ENCODE results near the gene EPHB2. TPM values are rescaled to one million over a fixed set of nuclear protein-coding genes. Genes with fewer than 3 reads are reported as not detected.

EPHB2 gene
- total and polyA plus RNA-seq, 2 donors (not counting 3 experiments of a cell fraction or from before 2014, with no cell fraction given), result 50.8 to 69.1 TPM

GRCh38 chr1:22884806-22885530, 174.3 kb downstream of the EPHB2 start:
- no peak overlapping the region for H3K4me3 ChIP-seq (replicated peaks in 1 of 3; ENCODE audit: insufficient read depth in 1 of 3, low read depth in 1 of 3, low read length in 3 of 3)
- no peaks in the 10 kb centered on the region for H3K79me2 ChIP-seq (ENCODE audit: control insufficient read depth, insufficient read depth, low read length)
- no peaks in the 10 kb centered on the region for H3K9me3 ChIP-seq (replicated peaks; ENCODE audit: control insufficient read depth, insufficient read depth, low read length)
- CTCF ChIA-PET, result interaction anchor here (1.2 kb wide), 1 partner anchor 23 kb away, joined by 5 read pairs; no protein-coding TSS in a partner anchor
- no peaks in the 10 kb centered on the region for H3K27me3 ChIP-seq (ENCODE audit: control insufficient read depth in 2 of 2, insufficient read depth in 2 of 2, low read length in 2 of 2)
- no peaks in the 10 kb centered on the region for H3K9me1 ChIP-seq (replicated peaks; ENCODE audit: control insufficient read depth, extremely low read depth, insufficient read depth, low read length)
- DNase-seq (ENCODE audit: low read depth, low spot score), result no peak
- intact Hi-C loops (cut with micrococcal nuclease) (no loop called here), dilution Hi-C loops (cut with MboI; ENCODE audit: extremely low pct_ligation_motif_present, low sequenced_read_pairs) (no loop called here)
- FAIRE-seq, result no peak
- no peak overlapping the region for H3K27ac ChIP-seq (ENCODE audit: insufficient read depth, low read depth, low read length)
- peaks cover 0 to 2% of the 10 kb centered on the region in 2 experiments for H3K36me3 ChIP-seq (ENCODE audit: control insufficient read depth in 2 of 2, extremely low read depth in 1 of 2, insufficient read depth in 2 of 2, low read length in 2 of 2)
- no peaks in the 10 kb centered on the region for H4K20me1 ChIP-seq (replicated peaks; ENCODE audit: control insufficient read depth, extremely low read depth, insufficient read depth, low read length)
- TF ChIP-seq CTCF (IDR thresholded peaks at IDR 0.05; ENCODE audit: extremely low read depth in 1 of 2, insufficient read depth in 1 of 2, low read depth in 1 of 2, low read length in 2 of 2) (no peak), POLR2AphosphoS5 (IDR thresholded peaks at IDR 0.05; ENCODE audit: insufficient read depth, low read depth, low read length) (no peak), EZH2 (IDR thresholded peaks at IDR 0.05; ENCODE audit: borderline replicate concordance, low read depth, low read length, severe bottlenecking) (no peak), MYC (IDR thresholded peaks at IDR 0.05; ENCODE audit: low read depth, low read length) (no peak), GATA2 (IDR thresholded peaks at IDR 0.05; ENCODE audit: insufficient read depth, insufficient read length, low read depth, low read length) (no peak), MAX (IDR thresholded peaks at IDR 0.05; ENCODE audit: insufficient read depth, insufficient read length) (no peak), JUN (IDR thresholded peaks at IDR 0.05; ENCODE audit: borderline replicate concordance, insufficient read depth, insufficient read length, low read depth) (no peak), FOS (IDR thresholded peaks at IDR 0.05; ENCODE audit: borderline replicate concordance, insufficient read depth, low read length) (no peak), POLR2A (IDR thresholded peaks at IDR 0.05; ENCODE audit: low read depth, low read length) (no peak)
- no peak overlapping the region for H3K9ac ChIP-seq (replicated peaks; ENCODE audit: extremely low read depth, insufficient read depth, low read length)
- no peak overlapping the region for H3K4me2 ChIP-seq (ENCODE audit: insufficient read depth, low read length)
- POLR2A ChIA-PET, result no interaction called here
- no peak overlapping the region for H2AFZ ChIP-seq (ENCODE audit: low read depth, low read length)
- peaks cover 18% of the 10 kb centered on the region for H3K4me1 ChIP-seq (ENCODE audit: control insufficient read depth, extremely low read depth, insufficient read depth, low read length)
- no TSS peak for BruUV-seq (replicated peaks)
